Hematopoietic multipotent progenitor cell treated with erythropoietin and hydrocortisone succinate and interleukin-3 and kit ligand, for 6 days (in vitro differentiated cells): ENCODE data around the gene LRBA.
"Not testable (repeated sequence)": the region's sequence is repeated elsewhere in the genome, so short reads cannot be mapped to it uniquely, and the experiment has no call there.

Experiments
- DNase-seq: peaks from one replicate; pipeline ENCODE4 v3.0.0-alpha.2; 2015

The LRBA gene

DNA sequence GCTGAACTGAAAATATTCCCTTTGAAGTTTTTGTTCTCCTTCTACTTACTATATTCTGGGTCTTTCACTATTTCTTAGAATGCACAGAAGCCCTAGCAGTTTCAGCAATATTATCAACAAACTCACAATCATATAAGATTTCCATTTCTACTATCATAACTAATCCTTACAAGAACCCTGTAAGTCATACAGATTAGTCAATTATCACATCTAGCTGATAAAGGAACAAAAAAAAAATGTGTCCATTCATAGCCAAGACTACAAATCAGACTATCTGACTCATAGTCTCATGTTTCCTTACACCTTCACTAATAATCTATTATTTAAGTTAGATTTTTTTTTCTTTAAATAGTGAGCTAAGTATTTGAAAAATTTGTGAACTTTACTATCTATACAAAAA is 72.5 kb downstream of the LRBA start:
- DNase-seq: no peak

DNA sequence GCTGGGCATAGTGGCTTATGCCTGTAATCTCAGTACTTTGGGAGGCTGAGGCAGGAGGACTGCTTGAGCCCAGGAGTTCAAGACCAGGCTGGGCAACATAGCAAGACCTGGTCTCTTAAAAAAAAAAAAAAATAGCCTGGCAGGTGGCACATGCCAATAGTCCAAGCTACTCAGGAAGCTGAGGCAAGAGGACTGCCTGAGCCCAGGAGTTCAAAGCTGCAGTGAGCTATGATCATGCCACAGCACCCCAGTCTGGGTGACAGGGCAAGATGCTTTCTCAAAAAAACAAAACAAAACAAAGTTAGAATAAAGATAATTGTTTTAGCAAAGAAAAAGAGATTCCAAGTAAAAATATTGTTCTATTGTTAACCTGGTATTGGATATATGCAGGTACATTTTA is 75.0 kb downstream of the LRBA start:
- no peak for DNase-seq

DNA sequence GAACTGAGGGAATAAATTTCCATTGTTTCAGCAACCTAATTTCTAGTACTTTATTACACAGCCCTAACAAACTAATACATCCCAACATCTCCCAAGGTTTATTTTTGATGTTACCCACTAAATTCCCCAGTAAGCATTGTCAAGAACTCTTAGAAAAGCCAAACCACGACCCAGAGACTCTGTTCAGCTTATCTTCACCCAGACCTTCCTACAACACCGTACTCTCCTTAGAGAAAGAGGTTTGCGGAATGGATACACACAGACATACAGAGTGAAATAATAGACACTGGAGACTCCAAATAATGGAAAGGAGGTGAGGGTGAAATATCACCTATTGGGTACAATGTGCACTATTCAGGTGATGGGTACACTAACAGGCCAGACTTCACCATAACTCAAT is 75.6 kb downstream of the LRBA start:
- DNase-seq: peak; percentile 68

DNA sequence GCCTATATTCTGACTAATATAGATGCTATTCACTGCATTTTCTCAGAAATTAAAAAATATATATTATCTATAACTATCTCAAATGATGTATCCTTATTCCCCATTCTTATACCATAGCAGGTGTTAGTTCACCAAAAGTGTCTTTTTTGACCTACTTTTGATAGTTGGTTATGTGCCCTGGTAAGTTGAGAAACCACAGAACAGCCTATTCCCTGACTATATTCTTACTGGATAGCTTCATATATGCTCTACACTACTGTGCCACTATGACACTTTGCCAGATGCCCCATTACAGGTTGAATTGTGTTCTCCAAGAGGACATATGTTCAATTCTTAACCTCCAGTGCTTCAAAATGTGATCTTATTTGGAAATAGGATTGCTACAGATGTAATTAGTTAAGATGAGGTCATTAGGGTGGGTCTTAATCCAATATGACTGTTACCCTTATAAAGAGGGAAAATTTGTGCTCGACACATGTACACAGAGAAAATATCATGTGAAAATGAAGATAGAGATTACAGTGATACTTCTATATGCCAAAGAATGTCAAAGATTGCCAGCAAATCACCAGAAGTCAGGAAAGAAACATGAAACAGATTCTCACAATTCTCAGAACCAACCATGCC is 76.1 kb downstream of the LRBA start:
- no peak for DNase-seq

DNA sequence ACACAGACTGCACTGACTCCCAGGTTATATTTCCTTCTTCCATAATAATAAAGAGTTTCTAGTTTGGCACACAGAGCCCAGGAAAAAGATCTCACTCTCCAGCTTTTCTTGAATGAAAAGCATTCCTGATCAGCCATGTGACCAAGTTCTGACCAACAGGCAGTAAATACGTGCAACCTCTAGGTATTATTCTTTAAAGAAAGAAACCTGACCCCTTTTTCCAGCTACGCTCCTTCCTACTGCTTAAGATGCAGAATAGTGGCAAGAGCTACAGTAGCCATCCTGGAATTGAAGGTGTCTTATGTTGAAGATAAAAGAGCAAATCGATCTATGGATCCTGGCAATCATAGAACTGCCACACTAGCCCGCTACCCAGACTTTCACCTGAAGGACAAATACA is 76.7 kb downstream of the LRBA start:
- DNase-seq: no peak

DNA sequence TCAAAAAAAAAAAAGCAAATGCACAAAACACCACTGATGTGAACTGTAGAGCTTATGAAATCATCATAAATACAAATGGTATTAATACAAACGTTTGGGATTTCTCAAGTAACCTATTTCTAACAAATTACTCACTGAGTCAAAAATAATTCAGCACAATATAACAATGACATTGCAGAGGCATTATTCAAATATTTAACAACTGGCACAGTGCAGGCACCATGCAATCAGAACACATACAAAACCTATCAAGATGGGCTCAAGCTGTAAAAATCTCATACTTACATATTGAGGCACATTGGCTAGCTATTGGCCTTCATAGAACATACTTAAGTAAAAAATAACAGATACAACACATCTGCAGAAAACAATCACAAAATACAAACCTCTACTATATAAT is 81.1 kb downstream of the LRBA start:
- DNase-seq: no peak

DNA sequence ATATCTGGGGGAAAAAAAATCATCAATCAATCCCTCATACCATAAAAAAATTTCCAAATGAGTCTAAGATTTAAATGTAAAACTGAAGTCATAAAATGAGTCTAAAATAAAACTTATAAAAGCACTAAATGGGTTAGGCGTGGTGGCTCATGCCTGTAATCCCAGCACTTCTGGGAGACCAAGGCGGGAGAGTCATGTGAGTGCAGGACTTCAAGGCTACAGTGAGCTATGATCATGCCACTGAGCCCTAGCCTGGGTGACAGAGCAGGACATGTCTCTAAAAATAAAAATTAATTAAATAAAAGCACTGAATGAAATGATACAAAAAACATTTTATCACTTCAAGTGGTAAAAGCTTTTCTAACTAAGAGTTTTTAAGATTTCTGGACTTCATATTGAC is 83.3 kb downstream of the LRBA start:
- no peak for DNase-seq

DNA sequence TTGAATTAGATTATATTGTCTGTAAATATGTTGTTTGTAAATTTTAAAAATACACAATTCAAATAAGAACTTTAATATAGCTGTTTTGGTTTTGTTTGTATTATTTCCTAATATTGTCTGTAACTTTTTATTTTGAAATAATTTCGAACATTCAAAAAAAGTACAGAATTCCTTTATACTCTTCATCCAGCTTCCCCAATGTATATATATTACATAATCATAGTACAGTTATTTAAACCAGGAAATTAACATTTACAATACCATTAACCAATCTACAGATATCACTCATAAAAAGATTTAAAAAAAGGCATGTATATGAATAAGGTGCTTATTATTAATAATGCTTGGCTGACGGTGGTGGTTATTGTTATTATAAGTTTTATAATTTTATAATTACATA is 84.1 kb downstream of the LRBA start:
- no peak for DNase-seq

DNA sequence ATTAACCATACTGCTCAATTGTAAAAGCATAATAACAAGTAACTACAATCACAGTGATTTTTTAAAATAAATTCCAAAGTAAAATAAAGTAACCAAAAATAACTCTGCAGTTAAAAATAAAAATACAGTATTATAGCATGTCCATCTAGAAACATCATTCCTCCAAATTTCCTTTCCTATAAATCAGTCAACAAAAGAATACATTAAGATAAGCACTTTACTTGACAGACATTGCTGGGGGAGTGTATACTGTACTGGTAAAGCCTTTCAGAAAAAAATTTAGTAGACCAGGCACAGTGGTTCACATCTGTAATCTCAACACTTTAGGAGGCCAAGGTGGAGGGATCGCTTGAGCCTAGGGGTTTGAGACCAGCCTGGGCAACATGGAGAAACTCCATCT is 91.1 kb downstream of the LRBA start:
- no peak for DNase-seq

DNA sequence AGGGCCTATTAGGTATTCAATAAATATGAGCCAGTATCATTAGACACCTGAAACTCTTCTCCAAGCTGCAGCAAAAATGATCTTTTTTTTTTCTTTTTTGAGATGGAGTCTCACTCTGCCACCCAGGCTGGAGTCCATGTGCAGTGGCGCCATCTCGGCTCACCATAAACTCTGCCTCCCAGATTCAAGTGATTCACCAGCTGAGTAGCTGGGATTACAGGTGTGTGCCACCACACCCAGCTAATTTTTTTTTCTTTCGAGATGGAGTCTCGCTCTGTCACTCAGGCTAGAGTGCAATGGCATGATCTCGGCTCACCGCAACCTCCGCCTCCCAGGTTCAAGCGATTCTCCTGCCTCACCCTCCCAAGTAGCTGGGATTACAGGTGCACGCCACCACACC is 93.6 kb downstream of the LRBA start:
- not testable (repeated sequence) for DNase-seq

DNA sequence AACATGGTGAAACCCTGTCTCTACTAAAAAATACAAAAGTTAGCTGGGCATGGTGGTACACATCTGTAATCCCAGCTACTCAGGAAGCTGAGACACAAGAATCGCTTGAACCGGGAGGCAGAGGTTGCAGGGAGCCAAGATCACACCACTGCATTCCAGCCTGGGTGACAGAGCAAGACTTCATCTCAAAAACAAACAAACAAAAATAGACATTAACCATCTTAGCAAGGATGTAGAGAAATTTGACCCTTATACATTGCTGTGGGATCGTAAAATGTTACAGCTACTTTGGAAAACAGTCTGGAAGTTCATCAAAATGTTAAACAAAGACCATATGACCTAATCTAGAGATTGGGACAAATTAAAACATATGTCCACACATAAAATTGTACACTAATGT is 96.5 kb downstream of the LRBA start:
- DNase-seq: not testable (repeated sequence)

DNA sequence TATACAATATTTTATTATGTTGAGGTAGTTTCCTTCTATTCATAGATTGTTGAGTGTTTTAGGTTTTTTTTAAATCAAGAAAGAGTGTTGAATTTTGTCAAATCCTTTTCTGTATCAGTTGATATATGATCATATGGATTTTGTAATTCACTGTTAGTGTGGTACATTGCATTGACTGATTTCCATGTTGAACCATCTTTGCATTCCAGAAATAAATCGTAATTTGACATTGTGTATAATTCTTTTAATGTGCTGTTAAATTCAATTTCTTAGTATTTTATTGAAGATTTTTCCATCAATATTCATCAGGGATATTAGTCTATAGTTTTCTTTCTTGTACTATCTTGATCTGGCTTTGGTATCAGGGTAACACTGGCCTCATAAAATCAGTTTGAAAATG is 103.8 kb downstream of the LRBA start:
- DNase-seq: no peak

DNA sequence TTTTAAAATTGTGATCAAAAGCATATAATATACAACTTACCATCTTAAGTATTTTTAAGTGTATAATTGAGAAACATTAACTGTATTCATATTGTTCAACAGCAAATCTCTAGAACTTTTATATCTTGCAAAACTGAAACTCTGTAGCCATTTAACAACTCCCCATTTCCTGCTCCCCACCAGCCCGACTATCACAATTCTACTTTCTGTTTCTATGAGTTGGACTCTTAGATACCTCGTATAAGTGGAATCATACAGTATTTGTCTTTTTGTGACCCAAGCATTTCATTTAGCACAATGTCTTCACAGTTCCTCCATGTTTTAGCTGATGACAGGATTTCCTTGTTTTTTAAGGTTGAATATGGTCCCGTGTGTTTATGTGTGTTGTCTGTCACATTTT is 106.0 kb downstream of the LRBA start:
- DNase-seq: no peak

DNA sequence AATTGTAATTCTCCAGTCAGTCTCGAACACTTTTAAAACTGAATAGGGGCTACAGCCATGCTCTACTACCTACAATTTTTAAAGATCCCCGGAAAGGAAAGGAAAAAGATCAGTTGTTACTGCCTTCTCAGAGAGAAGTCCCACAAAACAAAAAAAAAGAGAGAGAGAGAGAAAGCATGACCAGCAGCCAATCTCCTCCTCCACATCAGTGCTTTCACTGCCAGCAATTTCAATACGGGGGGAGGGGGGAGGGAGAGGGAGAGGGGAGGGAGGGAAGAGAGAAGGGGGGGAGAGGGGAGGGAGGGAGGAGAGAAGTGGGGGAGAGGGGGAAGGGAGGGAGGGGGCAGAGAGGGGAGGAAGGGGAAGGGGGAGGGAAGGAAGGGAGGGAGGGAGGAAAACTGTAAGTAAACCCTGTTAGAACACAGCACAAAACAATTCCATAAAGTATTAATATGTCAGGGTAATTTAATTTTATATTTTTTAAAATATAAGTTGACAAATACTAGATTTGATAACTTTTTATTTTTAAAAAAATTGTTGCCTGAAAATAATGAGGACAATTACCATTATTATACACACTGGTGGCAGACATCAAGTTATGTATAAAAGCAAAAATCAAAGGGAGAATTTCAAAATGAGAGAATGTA is 108.0 kb downstream of the LRBA start:
- DNase-seq: peak; percentile 54

DNA sequence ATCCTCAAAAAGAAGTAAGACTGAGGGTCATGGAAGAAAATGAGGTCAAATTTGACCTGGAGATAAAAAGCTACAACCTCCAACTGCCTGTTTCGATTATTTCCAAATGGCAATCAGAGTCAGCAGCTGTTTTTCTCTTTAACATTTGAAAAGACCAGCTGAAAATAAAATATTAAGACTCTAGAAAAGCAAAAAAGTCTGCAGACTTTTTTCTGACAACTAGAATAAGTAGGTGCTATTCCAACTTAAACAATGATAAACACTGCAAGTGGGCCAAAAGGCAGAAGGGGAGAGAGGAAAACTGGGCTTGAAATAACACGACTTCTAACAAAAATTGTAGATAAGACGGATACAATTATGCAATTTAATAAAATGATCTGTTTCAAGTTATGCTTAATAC is 110.4 kb downstream of the LRBA start:
- DNase-seq: no peak

DNA sequence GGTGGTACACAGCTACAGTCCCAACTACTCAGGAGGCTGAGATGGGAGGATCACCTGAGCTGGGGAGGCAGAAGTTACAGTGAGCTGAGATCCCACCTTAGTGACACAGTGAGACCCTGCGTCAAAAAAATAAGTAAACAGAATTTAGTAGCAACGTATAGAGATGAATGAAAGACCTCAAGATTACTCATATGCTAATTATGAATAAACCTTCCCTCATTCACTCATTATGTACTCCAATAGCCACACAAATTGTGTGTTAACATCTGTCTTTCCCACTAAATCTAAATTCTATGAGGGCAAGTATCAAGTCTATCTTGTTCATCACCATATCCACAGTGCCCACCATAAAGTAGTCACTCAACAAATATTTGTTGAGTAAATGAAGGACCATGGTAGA is 111.5 kb downstream of the LRBA start:
- no peak for DNase-seq

DNA sequence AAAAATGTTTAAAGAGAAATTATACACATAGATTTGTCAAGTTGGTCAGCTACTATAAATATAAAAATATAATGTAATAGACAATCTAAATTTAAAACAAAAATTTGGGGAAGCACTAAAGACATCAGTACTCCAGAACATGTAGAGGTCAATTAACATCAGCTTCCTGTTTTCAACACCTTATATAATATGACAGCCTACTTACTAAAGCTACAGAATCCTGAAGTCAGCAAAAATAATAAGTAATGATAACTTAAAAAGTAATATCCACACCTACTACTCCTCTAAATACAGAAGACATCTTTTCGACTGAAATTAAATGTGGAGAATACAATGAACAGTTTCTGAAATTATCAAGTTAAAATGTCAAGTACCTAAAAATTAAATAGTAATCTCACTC is 118.6 kb downstream of the LRBA start:
- no peak for DNase-seq

DNA sequence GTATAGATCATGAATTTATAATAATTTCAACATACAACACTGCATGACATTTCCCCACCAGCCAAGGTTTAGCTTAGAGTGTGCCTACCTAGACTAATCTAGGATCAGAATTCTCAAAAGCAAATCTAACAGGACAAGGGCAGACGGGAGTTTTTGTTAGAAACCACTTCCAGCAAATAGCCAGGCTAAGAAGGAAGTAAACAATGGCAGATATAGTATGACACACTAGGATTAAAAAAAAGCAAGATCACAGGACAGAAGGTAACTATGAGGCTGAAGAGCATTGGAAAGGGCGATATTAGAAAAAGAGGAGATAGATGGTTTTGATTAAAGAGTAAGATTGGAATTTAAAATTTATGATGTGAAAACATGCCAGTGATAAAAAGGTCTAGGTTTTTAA is 124.8 kb downstream of the LRBA start:
- no peak for DNase-seq

DNA sequence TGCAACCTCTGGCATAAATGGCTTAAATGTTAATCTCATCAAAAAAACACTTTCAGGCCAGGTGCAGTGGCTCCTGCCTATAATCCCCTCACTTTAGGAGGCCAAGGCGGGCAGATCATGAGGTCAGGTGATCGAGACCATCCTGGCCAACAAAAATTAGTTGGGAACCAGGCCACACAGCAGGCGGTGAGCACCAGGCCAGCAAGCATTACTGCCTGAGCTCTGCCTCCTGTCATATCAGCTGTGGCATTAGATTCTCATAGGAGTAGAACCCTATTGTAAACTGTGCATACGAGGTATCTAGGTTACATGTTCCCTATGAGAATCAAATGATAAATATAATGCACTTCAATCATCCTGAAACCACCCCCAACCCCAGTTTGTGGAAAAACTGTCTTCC is 125.8 kb downstream of the LRBA start:
- DNase-seq: no peak

DNA sequence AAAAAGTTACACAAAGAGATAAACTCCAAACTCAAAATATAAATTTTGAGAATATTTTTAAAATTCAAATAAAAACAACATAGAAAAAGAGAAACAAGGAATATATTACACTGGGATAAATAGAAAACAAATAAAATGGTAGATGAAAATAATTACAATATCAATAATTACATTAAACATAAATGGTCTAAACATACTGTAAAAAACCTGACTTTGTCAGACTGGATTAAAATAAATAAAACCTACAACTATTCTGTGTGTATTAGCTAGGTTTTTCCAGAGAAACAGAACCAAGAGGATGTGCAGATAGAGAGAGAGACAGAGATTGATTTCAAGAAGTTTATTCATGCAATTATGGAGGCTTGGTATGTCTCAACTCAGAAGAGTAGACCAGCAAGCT is 126.5 kb downstream of the LRBA start:
- no peak for DNase-seq

DNA sequence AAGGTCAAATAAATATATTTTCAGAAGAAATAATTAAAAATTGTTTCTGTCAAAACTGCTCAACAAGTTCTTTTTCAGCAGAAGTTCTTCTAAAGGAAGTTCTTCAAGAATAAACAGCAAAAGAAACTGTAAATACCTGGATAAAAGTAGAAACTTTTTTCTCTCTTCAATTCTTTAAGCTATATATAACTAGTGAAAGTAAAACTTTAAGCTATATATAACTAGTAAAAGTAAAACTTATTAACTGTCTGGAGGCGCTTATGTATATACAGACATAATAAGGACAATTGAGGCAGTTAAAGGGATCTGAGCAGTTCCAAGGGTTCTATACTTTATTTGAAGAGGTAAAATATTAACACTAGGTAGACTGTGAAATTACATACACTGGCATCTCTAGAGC is 126.9 kb downstream of the LRBA start:
- DNase-seq: no peak

DNA sequence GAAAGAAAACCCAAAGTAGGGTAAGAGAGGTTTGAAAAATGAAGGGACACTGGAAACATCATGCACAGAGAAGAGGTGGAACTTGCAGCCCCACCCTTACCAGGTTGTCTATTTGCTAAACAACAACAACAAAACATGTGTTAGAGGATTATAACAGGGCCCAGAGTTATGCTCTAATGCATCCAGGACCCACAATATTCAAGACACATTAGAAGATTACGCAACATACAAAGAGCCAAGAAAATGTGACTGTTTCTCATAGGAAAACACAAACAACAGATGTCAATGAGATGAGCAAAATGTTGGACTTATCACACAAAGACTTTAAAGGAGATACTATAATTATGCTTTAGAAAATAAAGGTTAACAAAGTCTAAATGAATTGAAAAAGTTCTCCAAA is 128.5 kb downstream of the LRBA start:
- no peak for DNase-seq

DNA sequence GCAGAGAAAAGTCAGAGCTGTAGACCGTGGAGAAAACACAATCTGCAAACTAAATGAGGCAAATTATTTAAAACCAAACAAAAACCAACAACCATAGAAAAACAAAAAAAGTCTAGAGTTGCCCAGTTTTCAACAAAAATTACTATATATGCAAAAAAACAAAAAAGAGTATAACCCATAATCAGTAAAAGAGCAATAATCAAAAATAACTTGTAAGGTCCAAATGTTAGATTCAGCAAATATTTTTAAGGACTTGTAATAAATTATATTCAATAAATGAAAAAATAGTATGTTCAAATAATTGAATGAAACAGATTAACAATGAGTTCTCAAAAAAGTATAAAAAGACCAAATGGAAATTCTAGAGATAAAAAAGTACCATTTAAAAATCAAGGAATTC is 130.5 kb downstream of the LRBA start:
- DNase-seq: no peak

DNA sequence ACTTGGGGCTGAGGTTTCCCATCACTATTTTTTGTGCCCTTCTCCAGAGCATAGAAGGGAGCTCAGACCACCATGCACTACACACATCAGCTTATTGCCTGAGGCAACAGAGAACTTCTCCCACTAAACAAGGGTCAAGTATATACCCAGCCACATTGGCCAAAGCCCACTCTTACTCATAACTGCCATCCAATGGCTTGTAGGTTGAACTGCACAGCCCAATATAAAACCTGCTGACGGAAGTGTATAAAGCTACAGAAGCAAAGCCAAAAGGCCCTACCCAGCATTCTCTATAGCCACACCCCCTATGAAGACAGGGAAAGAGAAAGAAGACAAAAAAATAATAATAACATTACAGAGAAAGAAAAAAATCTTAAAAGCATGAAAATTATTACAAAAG is 139.7 kb downstream of the LRBA start:
- no peak for DNase-seq
